Cardiac muscle cell (in vitro differentiated cells and primary cell): ENCODE measurements around the gene DLX2. TPM values are rescaled to one million over a fixed set of nuclear protein-coding genes. Genes with fewer than 3 reads are reported as not detected.

Source experiments
- DNase-seq, 2 donors: peaks; one replicate each; pipeline versions ENCODE4 v3.0.0 to v3.0.0-alpha.2; 2010 to 2017; ENCODE audit warnings: low read depth in 1 of 2, low spot score in 1 of 2
- H3K27ac ChIP-seq: fragments of 200-600 bp; sonication (generic); 2 replicates; pipeline ENCODE4 v1.5.1; 2016
- H3K27me3 ChIP-seq: fragments of 200-600 bp; sonication (generic); 2 replicates; pipeline ENCODE4 v1.6.0; 2016; ENCODE audit warnings: control low read depth
- H3K36me3 ChIP-seq: fragments of 200-600 bp; sonication (generic); 2 replicates; pipeline ENCODE4 v1.5.1; 2016; ENCODE audit warnings: control low read depth
- H3K4me1 ChIP-seq: fragments of 200-600 bp; sonication (generic); 2 replicates; pipeline ENCODE4 v1.8.1; 2017; ENCODE audit warnings: low read depth, mild to moderate bottlenecking, mixed run types
- H3K4me3 ChIP-seq: fragments of 200-600 bp; sonication (generic); 2 replicates; pipeline ENCODE4 v1.5.1; 2016; ENCODE audit warnings: mild to moderate bottlenecking
- H3K9me3 ChIP-seq: fragments of 200-600 bp; sonication (generic); 2 replicates; pipeline ENCODE4 v1.5.1; 2017; ENCODE audit warnings: low read depth, mild to moderate bottlenecking, control low read depth
- polyA plus RNA-seq: library from polyadenylated mRNA; unstranded; fragments of >200 nt; fragmentation: Nextera tagmentation; extraction: Ambion mirVana; gene quantifications from 2 replicates; pipeline ENCODE4 v1.2.1, GENCODE V29; 2016
- total RNA-seq: library from RNA; depleted of rRNA; stranded (reverse); fragments of >200 nt; gene quantifications from 2 replicates; pipeline ENCODE4 v1.2.3, GENCODE V29; 2016
- TF ChIP-seq, protein P1 (sequence below): IDR thresholded peaks from 2 replicates; pipeline ENCODE4 v1.5.1; 2012; ENCODE audit warnings: low read depth, mild to moderate bottlenecking, low read length

Gene DLX2
- total and polyA plus RNA-seq, 2 experiments from 2014 or later = 0.26 TPM; not detected in 1

DNA sequence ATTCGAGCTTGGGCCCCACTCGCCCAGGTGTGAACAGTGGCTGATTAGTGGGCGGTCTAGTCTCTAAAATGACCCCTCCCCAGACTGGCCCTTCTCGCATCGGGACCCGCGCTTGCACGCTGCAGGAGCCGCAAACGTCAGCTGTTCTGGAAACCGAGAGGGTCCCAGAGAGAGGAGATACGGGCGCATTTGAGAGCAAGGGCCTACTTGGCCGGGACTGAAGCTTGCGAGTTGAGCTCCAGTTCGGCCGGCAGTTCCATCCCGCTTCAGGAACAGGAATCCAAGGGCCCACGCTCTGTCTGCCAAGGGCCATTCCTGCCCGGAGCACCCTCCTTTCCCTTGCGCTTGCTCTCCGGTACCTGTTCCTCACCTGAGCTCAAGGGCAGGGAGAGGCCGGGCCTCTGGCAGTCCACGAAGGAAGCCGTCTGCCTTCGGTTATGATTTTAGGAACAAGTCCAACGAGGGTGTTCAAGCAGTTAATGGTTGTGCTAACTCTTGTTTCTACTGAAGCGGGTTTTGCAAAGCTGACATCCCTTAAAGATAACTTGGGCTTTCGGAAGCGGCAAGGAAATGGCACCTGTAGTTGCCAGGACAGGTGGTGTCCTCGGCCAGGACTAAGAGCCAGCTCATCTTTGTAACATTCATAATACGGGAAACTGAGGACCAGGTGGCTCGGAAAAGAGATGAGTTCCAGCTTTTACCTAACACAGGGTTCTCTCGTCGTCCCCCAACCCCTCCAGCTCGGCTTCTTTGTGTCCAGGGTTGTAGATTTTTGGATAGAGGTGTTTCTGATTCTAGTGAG lies 21.3 kb downstream of the DLX2 start:
- H3K4me1 ChIP-seq = no peaks in the 10 kb centered on the region
- no peak overlapping the region for H3K4me3 ChIP-seq
- TF ChIP-seq, protein P1, sequence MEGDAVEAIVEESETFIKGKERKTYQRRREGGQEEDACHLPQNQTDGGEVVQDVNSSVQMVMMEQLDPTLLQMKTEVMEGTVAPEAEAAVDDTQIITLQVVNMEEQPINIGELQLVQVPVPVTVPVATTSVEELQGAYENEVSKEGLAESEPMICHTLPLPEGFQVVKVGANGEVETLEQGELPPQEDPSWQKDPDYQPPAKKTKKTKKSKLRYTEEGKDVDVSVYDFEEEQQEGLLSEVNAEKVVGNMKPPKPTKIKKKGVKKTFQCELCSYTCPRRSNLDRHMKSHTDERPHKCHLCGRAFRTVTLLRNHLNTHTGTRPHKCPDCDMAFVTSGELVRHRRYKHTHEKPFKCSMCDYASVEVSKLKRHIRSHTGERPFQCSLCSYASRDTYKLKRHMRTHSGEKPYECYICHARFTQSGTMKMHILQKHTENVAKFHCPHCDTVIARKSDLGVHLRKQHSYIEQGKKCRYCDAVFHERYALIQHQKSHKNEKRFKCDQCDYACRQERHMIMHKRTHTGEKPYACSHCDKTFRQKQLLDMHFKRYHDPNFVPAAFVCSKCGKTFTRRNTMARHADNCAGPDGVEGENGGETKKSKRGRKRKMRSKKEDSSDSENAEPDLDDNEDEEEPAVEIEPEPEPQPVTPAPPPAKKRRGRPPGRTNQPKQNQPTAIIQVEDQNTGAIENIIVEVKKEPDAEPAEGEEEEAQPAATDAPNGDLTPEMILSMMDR = no peak
- no peak overlapping the region for H3K27ac ChIP-seq
- H3K27me3 ChIP-seq = peaks cover 100% of the 10 kb centered on the region
- no peak for DNase-seq
- no peaks in the 10 kb centered on the region for H3K36me3 ChIP-seq
- no peaks in the 10 kb centered on the region for H3K9me3 ChIP-seq

DNA sequence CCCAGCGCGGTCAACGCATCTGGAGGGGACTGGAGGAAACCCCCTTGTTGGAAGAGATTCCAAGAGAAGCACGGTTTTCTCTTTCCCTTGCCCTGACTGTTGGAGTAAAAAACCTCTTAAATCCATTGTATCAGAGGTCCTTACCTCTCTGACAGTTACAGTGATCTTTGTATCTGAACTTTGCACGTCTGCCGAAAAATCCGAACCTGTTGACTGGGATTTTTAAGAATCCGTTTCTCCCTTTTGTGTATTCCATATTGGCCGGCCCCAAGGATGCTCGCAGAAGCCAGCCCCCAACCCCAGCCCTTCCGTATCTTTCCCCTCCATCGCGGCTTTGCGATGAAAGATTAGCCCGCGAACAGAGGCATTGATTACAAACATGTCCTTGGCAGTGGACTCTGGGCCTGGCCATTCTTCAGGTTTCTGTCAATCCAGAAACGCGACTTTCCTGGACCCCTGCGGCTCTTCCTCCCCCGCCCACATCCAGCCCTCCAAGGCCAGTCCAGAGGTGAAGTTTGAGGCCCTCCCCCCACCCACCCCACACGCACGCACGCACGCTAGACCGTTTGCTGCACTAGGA lies 22.0 kb downstream of the DLX2 start:
- TF ChIP-seq, protein P1 = no peak
- Histone ChIP-seq H3K27me3 (peaks cover 100% of the 10 kb centered on the region), H3K36me3 (no peaks in the 10 kb centered on the region), H3K4me3 (no peak overlapping the region), H3K4me1 (no peaks in the 10 kb centered on the region), H3K27ac (no peak overlapping the region), H3K9me3 (no peaks in the 10 kb centered on the region)
- DNase-seq = no peak

- Histone ChIP-seq H3K27me3 (peaks cover 100% of the 10 kb centered on the region), H3K9me3 (no peaks in the 10 kb centered on the region), H3K36me3 (no peaks in the 10 kb centered on the region), H3K4me1 (no peaks in the 10 kb centered on the region), H3K4me3 (no peak overlapping the region), H3K27ac (no peak overlapping the region)
- no peak for DNase-seq
- TF ChIP-seq, protein P1 = no peak
Observed at GRCh38 chr2:172079838-172080640, 22.7 kb downstream of the DLX2 start.

GRCh38 chr2:172079416-172079815 lies 23.3 kb downstream of the DLX2 start:
- H3K27me3 ChIP-seq = peaks cover 100% of the 10 kb centered on the region

GRCh38 chr2:172074254-172074653 lies 28.4 kb downstream of the DLX2 start:
- DNase-seq = no peak
- Histone ChIP-seq H3K36me3 (no peaks in the 10 kb centered on the region), H3K4me3 (no peak overlapping the region), H3K9me3 (no peaks in the 10 kb centered on the region), H3K27ac (no peak overlapping the region), H3K4me1 (no peaks in the 10 kb centered on the region), H3K27me3 (peaks cover 81% of the 10 kb centered on the region)
- TF ChIP-seq, protein P1 = no peak

More at GRCh38 chr2:172079416-172079815, 23.3 kb downstream of the DLX2 start:
- Histone ChIP-seq H3K4me3 (no peak overlapping the region), H3K4me1 (no peaks in the 10 kb centered on the region), H3K9me3 (no peaks in the 10 kb centered on the region), H3K36me3 (no peaks in the 10 kb centered on the region), H3K27ac (no peak overlapping the region)
- TF ChIP-seq, protein P1 = no peak
- DNase-seq = no peak
